ENCODE results near the gene ZNF224. TPM values are rescaled to one million over a fixed set of nuclear protein-coding genes. Genes with fewer than 3 reads are reported as not detected.

The ZNF224 gene
- total and polyA plus RNA-seq, 2 of the 13 experiments (the other 11 are each of a cell fraction or from before 2014, with no cell fraction given) = 13.0 to 16.1 TPM

DNA sequence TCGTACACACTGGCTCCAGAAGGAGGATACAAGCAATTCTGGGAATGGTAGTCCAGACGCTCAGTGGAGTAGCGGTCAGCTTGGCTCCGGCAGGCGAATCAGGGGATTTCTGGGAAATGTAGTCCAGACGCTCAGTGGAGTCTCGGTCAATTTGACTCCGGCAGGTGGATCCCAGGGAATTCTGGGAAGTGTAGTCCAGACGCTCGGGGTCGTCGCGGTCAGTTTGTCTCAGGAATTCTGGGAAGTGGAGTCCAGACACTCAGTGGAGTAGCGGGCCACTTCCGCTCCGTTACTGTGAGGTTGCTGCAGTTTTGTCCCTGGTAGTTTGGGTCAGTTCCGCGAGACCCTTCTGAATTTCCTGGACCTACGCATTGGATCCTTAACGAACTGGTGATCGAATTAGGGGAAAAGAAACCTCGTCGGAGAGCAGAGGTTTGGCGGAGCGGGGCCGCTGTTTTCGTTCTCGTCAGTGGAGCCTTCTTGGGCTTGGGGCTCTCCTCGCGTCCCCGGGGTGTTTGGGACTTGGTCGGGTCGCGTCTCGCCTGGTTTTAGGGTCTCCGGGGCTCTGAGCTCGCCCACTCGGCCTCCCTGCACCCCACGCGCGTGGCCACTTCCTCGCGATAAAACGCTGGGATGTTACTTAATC is 19.1 kb downstream of the ZNF224 start, which contains the start of gene ZNF225 (continued):
- TF ChIP-seq, protein P1, sequence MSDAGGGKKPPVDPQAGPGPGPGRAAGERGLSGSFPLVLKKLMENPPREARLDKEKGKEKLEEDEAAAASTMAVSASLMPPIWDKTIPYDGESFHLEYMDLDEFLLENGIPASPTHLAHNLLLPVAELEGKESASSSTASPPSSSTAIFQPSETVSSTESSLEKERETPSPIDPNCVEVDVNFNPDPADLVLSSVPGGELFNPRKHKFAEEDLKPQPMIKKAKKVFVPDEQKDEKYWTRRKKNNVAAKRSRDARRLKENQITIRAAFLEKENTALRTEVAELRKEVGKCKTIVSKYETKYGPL (CRISPR knock-in tag; IDR thresholded peaks at IDR 0.05) = no peak
- peak; percentile 64; the same call in 1 of the 2 replicates for TF ChIP-seq SIX4 (CRISPR knock-in tag; IDR thresholded peaks at IDR 0.05)
- peak; percentile 63; the same call in 1 of the 3 replicates for TF ChIP-seq MXI1 (IDR thresholded peaks at IDR 0.05; ENCODE audit: borderline replicate concordance, low read depth, low read length)
- no peak for TF ChIP-seq HDAC2 (CRISPR knock-in tag; IDR thresholded peaks at IDR 0.05)
- TF ChIP-seq, protein P2, sequence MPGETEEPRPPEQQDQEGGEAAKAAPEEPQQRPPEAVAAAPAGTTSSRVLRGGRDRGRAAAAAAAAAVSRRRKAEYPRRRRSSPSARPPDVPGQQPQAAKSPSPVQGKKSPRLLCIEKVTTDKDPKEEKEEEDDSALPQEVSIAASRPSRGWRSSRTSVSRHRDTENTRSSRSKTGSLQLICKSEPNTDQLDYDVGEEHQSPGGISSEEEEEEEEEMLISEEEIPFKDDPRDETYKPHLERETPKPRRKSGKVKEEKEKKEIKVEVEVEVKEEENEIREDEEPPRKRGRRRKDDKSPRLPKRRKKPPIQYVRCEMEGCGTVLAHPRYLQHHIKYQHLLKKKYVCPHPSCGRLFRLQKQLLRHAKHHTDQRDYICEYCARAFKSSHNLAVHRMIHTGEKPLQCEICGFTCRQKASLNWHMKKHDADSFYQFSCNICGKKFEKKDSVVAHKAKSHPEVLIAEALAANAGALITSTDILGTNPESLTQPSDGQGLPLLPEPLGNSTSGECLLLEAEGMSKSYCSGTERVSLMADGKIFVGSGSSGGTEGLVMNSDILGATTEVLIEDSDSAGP (CRISPR knock-in tag; IDR thresholded peaks at IDR 0.05; ENCODE audit: borderline replicate concordance) = peak; percentile 66; the same call in 1 of the 2 replicates
- TF ChIP-seq ZNF20 (CRISPR knock-in tag; IDR thresholded peaks at IDR 0.05) = no peak
- TF ChIP-seq ZNF891 (CRISPR knock-in tag; IDR thresholded peaks at IDR 0.05) = no peak; the same call in 1 of the 2 replicates
- TF ChIP-seq PHB2 (IDR thresholded peaks at IDR 0.05; ENCODE audit: partially characterized antibody) = no peak
- TF ChIP-seq SRSF9 (IDR thresholded peaks at IDR 0.05; ENCODE audit: borderline replicate concordance, insufficient read depth, low read depth, low read length, poor library complexity, severe bottlenecking) = no peak
- no peak for TF ChIP-seq ZNF563 (CRISPR knock-in tag; IDR thresholded peaks at IDR 0.05)
- no peak for TF ChIP-seq ZBTB8A (CRISPR knock-in tag; IDR thresholded peaks at IDR 0.05; ENCODE audit: borderline replicate concordance, low read depth)
- no peak for TF ChIP-seq ZNF629 (CRISPR knock-in tag; conservative IDR thresholded peaks at IDR 0.05)
- no peak for TF ChIP-seq ZNF3 (CRISPR knock-in tag; IDR thresholded peaks at IDR 0.05)
- TF ChIP-seq EZH2 (conservative IDR thresholded peaks at IDR 0.05; ENCODE audit: low read depth, low read length) = no peak
- TF ChIP-seq ELF4 (CRISPR knock-in tag; IDR thresholded peaks at IDR 0.05; ENCODE audit: borderline replicate concordance) = peak; percentile 65; the same call in 1 of the 2 replicates
- TF ChIP-seq ZNF33A (CRISPR knock-in tag; IDR thresholded peaks at IDR 0.05; ENCODE audit: borderline replicate concordance) = no peak
- no peak for TF ChIP-seq KLF15 (CRISPR knock-in tag; IDR thresholded peaks at IDR 0.05; ENCODE audit: borderline replicate concordance)
- TF ChIP-seq, protein P3, sequence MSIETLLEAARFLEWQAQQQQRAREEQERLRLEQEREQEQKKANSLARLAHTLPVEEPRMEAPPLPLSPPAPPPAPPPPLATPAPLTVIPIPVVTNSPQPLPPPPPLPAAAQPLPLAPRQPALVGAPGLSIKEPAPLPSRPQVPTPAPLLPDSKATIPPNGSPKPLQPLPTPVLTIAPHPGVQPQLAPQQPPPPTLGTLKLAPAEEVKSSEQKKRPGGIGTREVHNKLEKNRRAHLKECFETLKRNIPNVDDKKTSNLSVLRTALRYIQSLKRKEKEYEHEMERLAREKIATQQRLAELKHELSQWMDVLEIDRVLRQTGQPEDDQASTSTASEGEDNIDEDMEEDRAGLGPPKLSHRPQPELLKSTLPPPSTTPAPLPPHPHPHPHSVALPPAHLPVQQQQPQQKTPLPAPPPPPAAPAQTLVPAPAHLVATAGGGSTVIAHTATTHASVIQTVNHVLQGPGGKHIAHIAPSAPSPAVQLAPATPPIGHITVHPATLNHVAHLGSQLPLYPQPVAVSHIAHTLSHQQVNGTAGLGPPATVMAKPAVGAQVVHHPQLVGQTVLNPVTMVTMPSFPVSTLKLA (IDR thresholded peaks at IDR 0.05) = no peak
- TF ChIP-seq SRF (IDR thresholded peaks at IDR 0.05; ENCODE audit: low read depth, low read length) = 0 out of 2 replicates have a peak, but pooled peaks have one; percentile 2
- TF ChIP-seq, protein P4, sequence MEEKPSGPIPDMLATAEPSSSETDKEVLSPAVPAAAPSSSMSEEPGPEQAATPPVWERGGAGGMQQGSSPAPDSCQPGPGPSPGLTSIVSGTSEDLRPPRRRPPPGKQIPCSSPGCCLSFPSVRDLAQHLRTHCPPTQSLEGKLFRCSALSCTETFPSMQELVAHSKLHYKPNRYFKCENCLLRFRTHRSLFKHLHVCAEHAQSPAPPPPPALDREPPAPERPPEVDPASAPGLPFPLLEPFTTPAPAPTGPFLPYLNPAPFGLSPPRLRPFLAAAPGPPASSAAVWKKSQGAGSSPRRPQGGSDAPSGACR (CRISPR knock-in tag; IDR thresholded peaks at IDR 0.05) = no peak
- no peak for TF ChIP-seq ETV6 (CRISPR knock-in tag; conservative IDR thresholded peaks at IDR 0.05)
- TF ChIP-seq ZNF335 (CRISPR knock-in tag; IDR thresholded peaks at IDR 0.05) = peak; percentile 94
- TF ChIP-seq, protein P5, sequence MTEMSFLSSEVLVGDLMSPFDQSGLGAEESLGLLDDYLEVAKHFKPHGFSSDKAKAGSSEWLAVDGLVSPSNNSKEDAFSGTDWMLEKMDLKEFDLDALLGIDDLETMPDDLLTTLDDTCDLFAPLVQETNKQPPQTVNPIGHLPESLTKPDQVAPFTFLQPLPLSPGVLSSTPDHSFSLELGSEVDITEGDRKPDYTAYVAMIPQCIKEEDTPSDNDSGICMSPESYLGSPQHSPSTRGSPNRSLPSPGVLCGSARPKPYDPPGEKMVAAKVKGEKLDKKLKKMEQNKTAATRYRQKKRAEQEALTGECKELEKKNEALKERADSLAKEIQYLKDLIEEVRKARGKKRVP (CRISPR knock-in tag; IDR thresholded peaks at IDR 0.05) = no peak
- TF ChIP-seq TAF15 (IDR thresholded peaks at IDR 0.05; ENCODE audit: low read depth, low read length, poor library complexity, severe bottlenecking) = no peak
- TF ChIP-seq ZFP41 (CRISPR knock-in tag; IDR thresholded peaks at IDR 0.05; ENCODE audit: borderline replicate concordance) = no peak

Measured in HepG2 (cell line).